Caco-2 (cell line): ENCODE results near the gene SMARCA2. TPM values are rescaled to one million over a fixed set of nuclear protein-coding genes. Genes with fewer than 3 reads are reported as not detected.
A peak's percentile ranks its signal among the peaks of the same experiment; 100 is the strongest.

Experiments
- BruUV-seq: library from RNA; stranded (reverse); fragments of 400-500 nt; replicated peaks from 2 replicates; lab custom pipeline; 2021; lab: Mats Ljungman, UMichigan
- CTCF ChIA-PET: fragments of 300-600 bp; sonication (Branson Sonifier 250); formaldehyde crosslinking; loops from one replicate; lab custom pipeline; 2022; ENCODE audit warnings: antibody characterized with exemption; lab: Charles Lee
- POLR2A ChIA-PET: fragments of 300-600 bp; sonication (Branson Sonifier 250); formaldehyde crosslinking; loops from one replicate; lab custom pipeline; 2022; ENCODE audit warnings: antibody characterized with exemption; lab: Charles Lee
- DNase-seq, 2 experiments: peaks; one replicate each; pipeline versions ENCODE4 v3.0.0 to v3.0.0-alpha.2; 2020 to 2022
- H3K27me3 ChIP-seq: replicated peaks from 2 replicates; pipeline ENCODE4 v1.6.0; 2011; ENCODE audit warnings: low read length; ENCODE audit not compliant: control insufficient read depth, insufficient read depth
- H3K36me3 ChIP-seq: 2 replicates; pipeline ENCODE4 v1.5.1; 2011; ENCODE audit warnings: low read length; ENCODE audit not compliant: control insufficient read depth, insufficient read depth
- H3K4me1 ChIP-seq: fragments of 250-450 bp; sonication (Bioruptor Pico); 2 replicates; pipeline ENCODE4 v1.5.1; 2020; ENCODE audit warnings: mild to moderate bottlenecking
- H3K4me3 ChIP-seq: 2 replicates; pipeline ENCODE4 v1.5.1; 2011; ENCODE audit warnings: low read depth, mild to moderate bottlenecking, control low read depth, low read length
- H3K9me3 ChIP-seq: fragments of 250-450 bp; sonication (Bioruptor Pico); 2 replicates; pipeline ENCODE4 v1.5.1; 2020; ENCODE audit warnings: mild to moderate bottlenecking, moderate library complexity
- H3K27ac Mint-ChIP-seq: one replicate; pipeline ENCODE4 v1.8.0; 2022; ENCODE audit warnings: mixed read lengths; ENCODE audit not compliant: unreplicated experiment
- H3K27me3 Mint-ChIP-seq: one replicate; pipeline ENCODE4 v1.8.0; 2022; ENCODE audit warnings: mixed read lengths; ENCODE audit not compliant: insufficient read depth, unreplicated experiment
- H3K36me3 Mint-ChIP-seq: one replicate; pipeline ENCODE4 v1.8.0; 2022; ENCODE audit warnings: mild to moderate bottlenecking, mixed read lengths; ENCODE audit not compliant: insufficient read depth, unreplicated experiment
- H3K4me1 Mint-ChIP-seq: one replicate; pipeline ENCODE4 v1.8.0; 2022; ENCODE audit warnings: low read depth, mixed read lengths; ENCODE audit not compliant: unreplicated experiment
- H3K4me3 Mint-ChIP-seq: one replicate; pipeline ENCODE4 v1.8.0; 2022; ENCODE audit warnings: mild to moderate bottlenecking, moderate library complexity, mixed read lengths; ENCODE audit not compliant: unreplicated experiment
- H3K9me3 Mint-ChIP-seq: one replicate; pipeline ENCODE4 v1.8.0; 2022; ENCODE audit warnings: mixed read lengths; ENCODE audit not compliant: unreplicated experiment
- CTCF ChIP-seq, 2 experiments: fragments of 200-600 bp in 1 of 2; IDR thresholded peaks; 1 replicate in 1 of 2; 2 replicates in 1 of 2; pipeline versions ENCODE4 v1.5.1 to v1.8.0; 2011 to 2022; ENCODE audit warnings: antibody characterized with exemption in 1 of 2, control low read depth in 1 of 2, inconsistent platforms in 1 of 2, low read depth in 1 of 2, low read length in 1 of 2, mild to moderate bottlenecking in 1 of 2, moderate library complexity in 1 of 2; ENCODE audit not compliant: insufficient read depth in 1 of 2, severe bottlenecking in 1 of 2, unreplicated experiment in 1 of 2
- intact Hi-C: fragments of 100-400 bp; cut with micrococcal nuclease; formaldehyde crosslinking; loops from one replicate; pipeline ENCODE4 v1.10.0; 2022; ENCODE audit not compliant: unreplicated experiment
- total RNA-seq: library from RNA; stranded (reverse); gene quantifications from 2 replicates; pipeline ENCODE4 v1.2.3, GENCODE V29; 2022

Gene SMARCA2
- total RNA-seq, 1 experiment from 2014 or later: 13.5 TPM

- H3K27me3 ChIP-seq: no peaks in the 10 kb centered on the region
- no peaks in the 10 kb centered on the region for H3K9me3 Mint-ChIP-seq
- no peaks in the 10 kb centered on the region for H3K4me1 Mint-ChIP-seq
- peaks cover 3% of the 10 kb centered on the region for H3K27me3 Mint-ChIP-seq
- H3K9me3 ChIP-seq: no peaks in the 10 kb centered on the region
- CTCF ChIA-PET: no interaction called here
- DNase-seq: no peak
- no peak overlapping the region for H3K27ac Mint-ChIP-seq
- intact Hi-C loops: no loop called here
- POLR2A ChIA-PET: no interaction called here
- H3K4me3 Mint-ChIP-seq: peak overlapping the region; percentile 77
- no peak for TF ChIP-seq CTCF (IDR thresholded peaks at IDR 0.05; ENCODE audit: insufficient read depth in 1 of 2, low read depth in 1 of 2, low read length in 1 of 2, severe bottlenecking in 1 of 2, unreplicated experiment in 1 of 2)
- no peak overlapping the region for H3K4me3 ChIP-seq
- H3K4me1 ChIP-seq: no peaks in the 10 kb centered on the region
- no peaks in the 10 kb centered on the region for H3K36me3 Mint-ChIP-seq
- no peaks in the 10 kb centered on the region for H3K36me3 ChIP-seq
- no TSS peak for BruUV-seq
Observed at GRCh38 chr9:2158766-2159430, 143.8 kb downstream of the SMARCA2 start.

- BruUV-seq: no TSS peak
- no peaks in the 10 kb centered on the region for H3K4me1 ChIP-seq
- CTCF ChIA-PET: interaction anchor here (0.6 kb wide), 1 partner anchor 1153 kb away, joined by 3 read pairs; no protein-coding TSS in a partner anchor
- no peaks in the 10 kb centered on the region for H3K36me3 ChIP-seq
- H3K27ac Mint-ChIP-seq: no peak overlapping the region
- H3K4me3 ChIP-seq: no peak overlapping the region
- POLR2A ChIA-PET: no interaction called here
- H3K36me3 Mint-ChIP-seq: no peaks in the 10 kb centered on the region
- TF ChIP-seq CTCF (IDR thresholded peaks at IDR 0.05; ENCODE audit: insufficient read depth in 1 of 2, low read depth in 1 of 2, low read length in 1 of 2, severe bottlenecking in 1 of 2, unreplicated experiment in 1 of 2): no peak
- no peaks in the 10 kb centered on the region for H3K9me3 Mint-ChIP-seq
- H3K27me3 Mint-ChIP-seq: peaks cover 3% of the 10 kb centered on the region
- H3K9me3 ChIP-seq: no peaks in the 10 kb centered on the region
- H3K27me3 ChIP-seq: no peaks in the 10 kb centered on the region
- intact Hi-C loops: no loop called here
- H3K4me3 Mint-ChIP-seq: no peak overlapping the region
- DNase-seq: no peak
- no peaks in the 10 kb centered on the region for H3K4me1 Mint-ChIP-seq
Observed at GRCh38 chr9:2159521-2160454, 144.6 kb downstream of the SMARCA2 start.

DNA sequence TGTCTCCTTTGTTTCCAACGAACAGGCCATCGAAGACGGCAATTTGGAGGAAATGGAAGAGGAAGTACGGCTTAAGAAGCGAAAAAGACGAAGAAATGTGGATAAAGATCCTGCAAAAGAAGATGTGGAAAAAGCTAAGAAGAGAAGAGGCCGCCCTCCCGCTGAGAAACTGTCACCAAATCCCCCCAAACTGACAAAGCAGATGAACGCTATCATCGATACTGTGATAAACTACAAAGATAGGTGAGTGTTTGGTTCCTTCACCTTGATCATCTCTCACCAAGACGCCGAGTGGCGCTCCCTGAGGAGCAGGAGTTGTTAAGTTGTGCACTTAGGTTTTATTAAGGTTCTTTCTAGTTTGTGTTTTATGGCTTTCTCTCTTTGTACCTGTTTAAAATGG lies 146.5 kb downstream of the SMARCA2 start:
- no peak for TF ChIP-seq CTCF (IDR thresholded peaks at IDR 0.05; ENCODE audit: insufficient read depth in 1 of 2, low read depth in 1 of 2, low read length in 1 of 2, severe bottlenecking in 1 of 2, unreplicated experiment in 1 of 2)
- no peak for DNase-seq
- H3K9me3 ChIP-seq: no peaks in the 10 kb centered on the region
- Mint-ChIP-seq H3K27me3 (peaks cover 6% of the 10 kb centered on the region), H3K36me3 (no peaks in the 10 kb centered on the region), H3K4me3 (no peak overlapping the region), H3K9me3 (no peaks in the 10 kb centered on the region), H3K4me1 (no peaks in the 10 kb centered on the region), H3K27ac (no peak overlapping the region)
- no TSS peak for BruUV-seq
- H3K4me1 ChIP-seq: no peaks in the 10 kb centered on the region
- ChIA-PET CTCF (no interaction called here), POLR2A (no interaction called here)
- intact Hi-C loops: no loop called here
- H3K36me3 ChIP-seq: no peaks in the 10 kb centered on the region
- H3K4me3 ChIP-seq: no peak overlapping the region
- H3K27me3 ChIP-seq: no peaks in the 10 kb centered on the region
